H1 (cell line): ENCODE data around the gene NDUFA12. TPM values are rescaled to one million over a fixed set of nuclear protein-coding genes. Genes with fewer than 3 reads are reported as not detected.

Experiments used
- CTCF ChIA-PET: fragments of 300-600 bp; sonication (Branson Sonifier 250); formaldehyde crosslinking; loops from one replicate; lab custom pipeline; 2021; ENCODE audit not compliant: partially characterized antibody; lab: Charles Lee
- POLR2A ChIA-PET: fragments of 300-600 bp; sonication (Branson Sonifier 250); formaldehyde crosslinking; loops from one replicate; lab custom pipeline; 2021; ENCODE audit warnings: inconsistent platforms; ENCODE audit not compliant: partially characterized antibody; lab: Charles Lee
- DNase-seq, 2 experiments: peaks; one replicate each; pipeline versions ENCODE4 v3.0.0 to v3.0.0-alpha.2; 2010 to 2022; ENCODE audit warnings: low spot score in 2 of 2, low read depth in 1 of 2, mixed read lengths in 1 of 2
- FAIRE-seq: peaks from 2 replicates; lab custom pipeline; 2011; peaks lifted over from hg19 to GRCh38; lab: Jason Lieb, UNC
- H2AFZ ChIP-seq: 2 replicates; pipeline ENCODE4 v1.8.1; 2012; ENCODE audit warnings: low read length, inconsistent platforms
- H2AK5ac ChIP-seq: 2 replicates; pipeline ENCODE4 v1.6.1; 2013; ENCODE audit warnings: low read depth, low read length
- H2BK120ac ChIP-seq: replicated peaks from 2 replicates; pipeline ENCODE3; 2013; ENCODE audit warnings: low read depth, low read length, inconsistent platforms
- H2BK12ac ChIP-seq: 2 replicates; pipeline ENCODE4 v1.6.1; 2013; ENCODE audit warnings: low read depth, low read length
- H2BK15ac ChIP-seq: 2 replicates; pipeline ENCODE4 v1.6.1; 2013; ENCODE audit warnings: low read length
- H2BK20ac ChIP-seq: 2 replicates; pipeline ENCODE4 v1.6.1; 2013; ENCODE audit warnings: low read length
- H2BK5ac ChIP-seq: 2 replicates; pipeline ENCODE4 v1.6.1; 2013; ENCODE audit warnings: low read depth, low read length
- H3K14ac ChIP-seq: 2 replicates; pipeline ENCODE4 v1.6.1; 2013; ENCODE audit warnings: inconsistent platforms; ENCODE audit not compliant: insufficient read length
- H3K18ac ChIP-seq: 2 replicates; pipeline ENCODE4 v1.6.1; 2013; ENCODE audit warnings: low read length; ENCODE audit errors: extremely low read depth
- H3K23ac ChIP-seq: 2 replicates; pipeline ENCODE4 v1.6.1; 2013; ENCODE audit warnings: inconsistent platforms; ENCODE audit not compliant: insufficient read length
- H3K23me2 ChIP-seq: 2 replicates; pipeline ENCODE4 v1.6.1; 2013; ENCODE audit warnings: low read depth, low read length
- H3K27ac ChIP-seq: 2 replicates; pipeline ENCODE4 v1.6.1; 2011; ENCODE audit warnings: low read depth, low read length, inconsistent platforms
- H3K27me3 ChIP-seq, 4 experiments: replicated peaks in 1 of 4; 1 replicate in 1 of 4; 2 replicates in 3 of 4; pipeline versions ENCODE4 v1.6.1 to v1.8.1; 2011 to 2013; ENCODE audit warnings: low read length in 3 of 4, mild to moderate bottlenecking in 3 of 4, inconsistent platforms in 2 of 4, mixed read lengths in 2 of 4, moderate library complexity in 1 of 4; ENCODE audit not compliant: control insufficient read depth in 3 of 4, insufficient read depth in 3 of 4; ENCODE audit errors: extremely low read depth in 1 of 4
- H3K36me3 ChIP-seq, 4 experiments: 2 replicates each; pipeline versions ENCODE4 v1.6.1 to v1.8.1; 2011 to 2013; ENCODE audit warnings: mild to moderate bottlenecking in 4 of 4, low read length in 3 of 4, moderate library complexity in 2 of 4, control low read depth in 1 of 4, inconsistent platforms in 1 of 4; ENCODE audit not compliant: insufficient read depth in 4 of 4, control insufficient read depth in 2 of 4
- H3K4ac ChIP-seq: replicated peaks from 2 replicates; pipeline ENCODE3; 2013; ENCODE audit warnings: low read length, low read depth, mixed read lengths, inconsistent platforms; ENCODE audit not compliant: insufficient read length
- H3K4me1 ChIP-seq, 4 experiments: replicated peaks in 1 of 4; 1 replicate in 1 of 4; 2 replicates in 3 of 4; pipeline versions ENCODE4 v1.6.1 to v1.8.1; 2011 to 2013; ENCODE audit warnings: low read length in 3 of 4, inconsistent platforms in 2 of 4, mixed read lengths in 1 of 4; ENCODE audit not compliant: insufficient read depth in 4 of 4, control insufficient read depth in 3 of 4
- H3K4me2 ChIP-seq, 2 experiments: 2 replicates each; pipeline versions ENCODE4 v1.6.1 to v1.8.1; 2011 to 2013; ENCODE audit warnings: low read depth in 2 of 2, low read length in 2 of 2, control low read depth in 1 of 2, inconsistent platforms in 1 of 2, mild to moderate bottlenecking in 1 of 2; ENCODE audit not compliant: insufficient read depth in 1 of 2
- H3K4me3 ChIP-seq, 4 experiments: fragments of 200-600, 300-600 bp in 1 of 4; sonication (generic), shearing (Covaris generic), sonication (Bioruptor Twin) in 1 of 4; 2 replicates each; pipeline versions ENCODE4 v1.5.1 to v1.8.1; 2011 to 2016; ENCODE audit warnings: low read length in 4 of 4, low read depth in 3 of 4, control low read depth in 2 of 4, inconsistent platforms in 2 of 4, mild to moderate bottlenecking in 2 of 4, mixed read lengths in 1 of 4, moderate library complexity in 1 of 4; ENCODE audit not compliant: insufficient read depth in 2 of 4; ENCODE audit errors: extremely low read depth in 1 of 4
- H3K56ac ChIP-seq: replicated peaks from 2 replicates; pipeline ENCODE3; 2013; ENCODE audit warnings: low read depth, mild to moderate bottlenecking, mixed read lengths, low read length, inconsistent platforms; ENCODE audit not compliant: insufficient read length
- H3K79me1 ChIP-seq: 2 replicates; pipeline ENCODE4 v1.6.1; 2013; ENCODE audit warnings: low read depth, low read length, control low read depth
- H3K79me2 ChIP-seq, 2 experiments: 2 replicates each; pipeline versions ENCODE4 v1.6.1 to v1.8.1; 2012 to 2013; ENCODE audit warnings: low read length in 2 of 2, mild to moderate bottlenecking in 2 of 2, inconsistent platforms in 1 of 2; ENCODE audit not compliant: insufficient read depth in 2 of 2, control insufficient read depth in 1 of 2
- H3K9ac ChIP-seq, 4 experiments: replicated peaks in 1 of 4; 1 replicate in 1 of 4; 2 replicates in 3 of 4; pipeline versions ENCODE4 v1.6.1 to v1.8.1; 2011 to 2013; ENCODE audit warnings: low read depth in 3 of 4, low read length in 3 of 4, control low read depth in 2 of 4, mild to moderate bottlenecking in 2 of 4, moderate library complexity in 2 of 4, inconsistent platforms in 1 of 4; ENCODE audit errors: extremely low read depth in 1 of 4
- H3K9me3 ChIP-seq, 2 experiments: 2 replicates each; pipeline versions ENCODE4 v1.6.1 to v1.8.1; 2012 to 2013; ENCODE audit warnings: mild to moderate bottlenecking in 2 of 2, moderate library complexity in 2 of 2, control low read depth in 1 of 2, inconsistent platforms in 1 of 2, low read depth in 1 of 2, low read length in 1 of 2, mixed read lengths in 1 of 2; ENCODE audit not compliant: insufficient read depth in 2 of 2
- H4K20me1 ChIP-seq, 2 experiments: replicated peaks in 1 of 2; 2 replicates each; pipeline versions ENCODE3 to v1.8.1; 2011 to 2013; ENCODE audit warnings: inconsistent platforms in 2 of 2, low read length in 2 of 2, mild to moderate bottlenecking in 1 of 2; ENCODE audit not compliant: insufficient read depth in 2 of 2, control insufficient read depth in 1 of 2
- H4K5ac ChIP-seq: 2 replicates; pipeline ENCODE4 v1.6.1; 2013; ENCODE audit warnings: low read length, low read depth, mixed read lengths, inconsistent platforms; ENCODE audit not compliant: insufficient read length
- H4K8ac ChIP-seq: 2 replicates; pipeline ENCODE4 v1.8.0; 2013; ENCODE audit warnings: mild to moderate bottlenecking, moderate library complexity, low read length, inconsistent platforms; ENCODE audit not compliant: insufficient read depth; ENCODE audit errors: extremely low read depth
- H4K91ac ChIP-seq: replicated peaks from 2 replicates; pipeline ENCODE3; 2013; ENCODE audit warnings: low read length, mixed read lengths, inconsistent platforms; ENCODE audit not compliant: insufficient read length
- BCL11A ChIP-seq, 2 experiments: IDR thresholded peaks; one replicate each; pipeline ENCODE4 v1.6.1; 2011; ENCODE audit warnings: low read depth in 2 of 2, low read length in 2 of 2, mild to moderate bottlenecking in 2 of 2
- BRCA1 ChIP-seq: IDR thresholded peaks from 2 replicates; pipeline ENCODE4 v1.6.1; 2012; ENCODE audit warnings: low read depth, low read length, improper control_type of control experiment
- CBX8 ChIP-seq: fragments of 300-800, 300-1000 bp; sonication (generic); IDR thresholded peaks from 2 replicates; pipeline ENCODE4 v1.7.1; 2016; ENCODE audit warnings: low read depth, low read length, borderline replicate concordance
- EZH2 ChIP-seq: fragments of 200-600 bp; sonication (generic); IDR thresholded peaks from 2 replicates; pipeline ENCODE4 v1.7.1; 2012; ENCODE audit warnings: low read depth, mild to moderate bottlenecking, moderate library complexity, low read length, inconsistent platforms; ENCODE audit not compliant: severe bottlenecking
- JUND ChIP-seq: IDR thresholded peaks from 2 replicates; pipeline ENCODE4 v1.6.1; 2011; ENCODE audit warnings: mild to moderate bottlenecking, improper control_type of control experiment, low read length
- MAX ChIP-seq: IDR thresholded peaks from 2 replicates; pipeline ENCODE4 v1.6.1; 2012; ENCODE audit warnings: inconsistent platforms
- POLR2A ChIP-seq, 2 experiments: IDR thresholded peaks; 1 replicate in 1 of 2; 2 replicates in 1 of 2; pipeline ENCODE4 v1.6.1; 2011; ENCODE audit warnings: low read depth in 2 of 2, low read length in 2 of 2, mild to moderate bottlenecking in 2 of 2; ENCODE audit errors: control extremely low read depth in 1 of 2
- RXRA ChIP-seq: IDR thresholded peaks from 2 replicates; pipeline ENCODE4 v1.6.1; 2011; ENCODE audit warnings: low read depth, mild to moderate bottlenecking, low read length, moderate library complexity; ENCODE audit not compliant: insufficient read depth
- SIN3A ChIP-seq, 2 experiments: IDR thresholded peaks in 1 of 2; conservative IDR thresholded peaks in 1 of 2; 2 replicates each; pipeline ENCODE4 v1.6.1; 2011 to 2012; ENCODE audit warnings: low read length in 2 of 2, improper control_type of control experiment in 1 of 2, low read depth in 1 of 2, mild to moderate bottlenecking in 1 of 2
- SIX5 ChIP-seq: IDR thresholded peaks from 2 replicates; pipeline ENCODE4 v1.6.1; 2011; ENCODE audit warnings: mild to moderate bottlenecking, low read depth, low read length
- SP2 ChIP-seq: IDR thresholded peaks from 2 replicates; pipeline ENCODE4 v1.6.1; 2012; ENCODE audit warnings: mild to moderate bottlenecking, low read length, inconsistent platforms
- TAF1 ChIP-seq: IDR thresholded peaks from 2 replicates; pipeline ENCODE4 v1.6.1; 2011; ENCODE audit warnings: mild to moderate bottlenecking, low read depth, low read length
- USF2 ChIP-seq: IDR thresholded peaks from 2 replicates; pipeline ENCODE4 v1.6.1; 2011; ENCODE audit warnings: low read length, improper control_type of control experiment
- polyA plus RNA-seq, 7 experiments: library from polyadenylated mRNA; depleted of rRNA in 3 of 7; stranded (reverse) in 5 of 7; unstranded in 2 of 7; fragments of >200 nt in 5 of 7; fragments of 200-250 nt in 2 of 7; gene quantifications; 1 replicate in 5 of 7; 2 replicates in 1 of 7; 4 replicates in 1 of 7; pipeline versions ENCODE4 v1.2.1 to v1.2.3, GENCODE V29; 2011 to 2013; ENCODE audit warnings: missing spikeins in 2 of 7, mixed read lengths in 2 of 7
- total RNA-seq: library from RNA; stranded (reverse); fragmentation: NEBNext Ultra II Directional; extraction: Animal tissue kit (Norgen Biotek cat#: 25700); gene quantifications from 2 replicates; pipeline ENCODE4 v1.2.1, GENCODE V29; 2021

Gene NDUFA12
- total and polyA plus RNA-seq, 2 of the 8 experiments (the other 6 are each of a cell fraction or from before 2014, with no cell fraction given) = 98.1 to 157 TPM

- no peak overlapping the region for H4K91ac ChIP-seq
- FAIRE-seq (no peak), DNase-seq (no peak)
- ChIA-PET CTCF (interaction anchor here (0.8 to 1.1 kb wide), 2 partner anchors 35 to 76 kb away, joined by 3 read pairs; no protein-coding TSS in a partner anchor), POLR2A (interaction anchor here (1.5 kb wide), 1 partner anchor 11 kb away, joined by 7 read pairs; the partner anchor contains the start of gene NDUFA12)
- no peak overlapping the region for H3K27ac ChIP-seq
- no peak overlapping the region for H2AFZ ChIP-seq
- H3K27me3 ChIP-seq = no peaks in the 10 kb centered on the region
- H4K8ac ChIP-seq = no peak overlapping the region
- no peak overlapping the region for H3K18ac ChIP-seq
- peaks cover 0 to 2% (median 0%) of the 10 kb centered on the region in 4 experiments; a peak in 1 of 8 replicates for H3K36me3 ChIP-seq
- no peak overlapping the region for H2AK5ac ChIP-seq
- H3K9ac ChIP-seq = no peak overlapping the region
- no peak overlapping the region for H2BK15ac ChIP-seq
- H2BK120ac ChIP-seq = no peak overlapping the region
- H2BK5ac ChIP-seq = no peak overlapping the region
- H4K20me1 ChIP-seq = no peaks in the 10 kb centered on the region
- TF ChIP-seq EZH2 (no peak), USF2 (no peak), RXRA (no peak), SIX5 (no peak), TAF1 (no peak), BCL11A (IDR thresholded peaks at IDR 0.05; ENCODE audit: low read depth in 2 of 2, low read length in 2 of 2) (no peak), SP2 (no peak), CBX8 (no peak), MAX (no peak), POLR2A (IDR thresholded peaks at IDR 0.05; ENCODE audit: control extremely low read depth in 1 of 2, low read depth in 2 of 2, low read length in 2 of 2) (no peak), JUND (no peak), BRCA1 (no peak), SIN3A (conservative IDR thresholded peaks at IDR 0.05 in 1 of 2, IDR thresholded peaks at IDR 0.05 in 1 of 2; ENCODE audit: low read depth in 1 of 2, low read length in 2 of 2) (no peak)
- H4K5ac ChIP-seq = no peak overlapping the region
- no peak overlapping the region for H2BK20ac ChIP-seq
- no peak overlapping the region for H3K4me3 ChIP-seq
- no peaks in the 10 kb centered on the region for H3K4me1 ChIP-seq
- H3K79me1 ChIP-seq = no peaks in the 10 kb centered on the region
- no peak overlapping the region for H3K23ac ChIP-seq
- H3K9me3 ChIP-seq = no peaks in the 10 kb centered on the region
- no peak overlapping the region for H3K4ac ChIP-seq
- H3K56ac ChIP-seq = no peak overlapping the region
- no peaks in the 10 kb centered on the region for H3K79me2 ChIP-seq
- no peaks in the 10 kb centered on the region for H3K23me2 ChIP-seq
- H3K14ac ChIP-seq = no peak overlapping the region
- no peak overlapping the region for H3K4me2 ChIP-seq
- no peak overlapping the region for H2BK12ac ChIP-seq
These were observed 11.1 kb upstream of the NDUFA12 start for GRCh38 chr12:95014554-95014953.
